Fibroblast of pulmonary artery (primary cell): Measurements from ENCODE around the gene NOS1AP.

Source experiments
- DNase-seq: peaks from one replicate; pipeline ENCODE4 v3.0.0-alpha.2; 2010; ENCODE audit warnings: low read depth
- H3K4me3 ChIP-seq: replicated peaks from 2 replicates; pipeline ENCODE4 v1.5.1; 2011; ENCODE audit warnings: low read depth, mild to moderate bottlenecking, control low read depth, low read length, moderate library complexity
- TF ChIP-seq, protein P1 (sequence below): IDR thresholded peaks from 2 replicates; pipeline ENCODE4 v1.5.1; 2011; ENCODE audit warnings: mild to moderate bottlenecking, control low read depth, low read length, inconsistent platforms; ENCODE audit errors: missing control alignments

Gene NOS1AP

DNA sequence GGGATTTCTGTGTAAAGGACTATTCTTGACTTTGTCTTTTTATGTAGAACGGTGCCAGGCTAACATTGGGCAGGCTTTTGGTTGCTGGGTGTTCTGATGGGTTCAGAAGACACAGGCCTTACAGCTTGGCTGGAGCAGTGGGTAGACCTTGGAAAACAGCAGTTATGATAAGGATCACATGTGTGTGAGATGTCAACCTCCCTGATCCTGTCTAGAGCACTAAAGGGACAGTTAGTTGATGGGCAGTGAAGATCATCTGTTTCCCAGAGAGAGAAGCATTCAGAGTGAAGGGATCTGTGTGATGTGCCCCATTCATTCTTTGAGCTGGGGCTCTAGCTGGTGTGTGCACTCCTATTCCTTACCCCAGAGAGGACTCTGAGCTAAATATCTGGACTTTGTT is 88.0 kb downstream of the NOS1AP start:
- no peak overlapping the region for H3K4me3 ChIP-seq
- TF ChIP-seq, protein P1, sequence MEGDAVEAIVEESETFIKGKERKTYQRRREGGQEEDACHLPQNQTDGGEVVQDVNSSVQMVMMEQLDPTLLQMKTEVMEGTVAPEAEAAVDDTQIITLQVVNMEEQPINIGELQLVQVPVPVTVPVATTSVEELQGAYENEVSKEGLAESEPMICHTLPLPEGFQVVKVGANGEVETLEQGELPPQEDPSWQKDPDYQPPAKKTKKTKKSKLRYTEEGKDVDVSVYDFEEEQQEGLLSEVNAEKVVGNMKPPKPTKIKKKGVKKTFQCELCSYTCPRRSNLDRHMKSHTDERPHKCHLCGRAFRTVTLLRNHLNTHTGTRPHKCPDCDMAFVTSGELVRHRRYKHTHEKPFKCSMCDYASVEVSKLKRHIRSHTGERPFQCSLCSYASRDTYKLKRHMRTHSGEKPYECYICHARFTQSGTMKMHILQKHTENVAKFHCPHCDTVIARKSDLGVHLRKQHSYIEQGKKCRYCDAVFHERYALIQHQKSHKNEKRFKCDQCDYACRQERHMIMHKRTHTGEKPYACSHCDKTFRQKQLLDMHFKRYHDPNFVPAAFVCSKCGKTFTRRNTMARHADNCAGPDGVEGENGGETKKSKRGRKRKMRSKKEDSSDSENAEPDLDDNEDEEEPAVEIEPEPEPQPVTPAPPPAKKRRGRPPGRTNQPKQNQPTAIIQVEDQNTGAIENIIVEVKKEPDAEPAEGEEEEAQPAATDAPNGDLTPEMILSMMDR: no peak
- no peak for DNase-seq

DNA sequence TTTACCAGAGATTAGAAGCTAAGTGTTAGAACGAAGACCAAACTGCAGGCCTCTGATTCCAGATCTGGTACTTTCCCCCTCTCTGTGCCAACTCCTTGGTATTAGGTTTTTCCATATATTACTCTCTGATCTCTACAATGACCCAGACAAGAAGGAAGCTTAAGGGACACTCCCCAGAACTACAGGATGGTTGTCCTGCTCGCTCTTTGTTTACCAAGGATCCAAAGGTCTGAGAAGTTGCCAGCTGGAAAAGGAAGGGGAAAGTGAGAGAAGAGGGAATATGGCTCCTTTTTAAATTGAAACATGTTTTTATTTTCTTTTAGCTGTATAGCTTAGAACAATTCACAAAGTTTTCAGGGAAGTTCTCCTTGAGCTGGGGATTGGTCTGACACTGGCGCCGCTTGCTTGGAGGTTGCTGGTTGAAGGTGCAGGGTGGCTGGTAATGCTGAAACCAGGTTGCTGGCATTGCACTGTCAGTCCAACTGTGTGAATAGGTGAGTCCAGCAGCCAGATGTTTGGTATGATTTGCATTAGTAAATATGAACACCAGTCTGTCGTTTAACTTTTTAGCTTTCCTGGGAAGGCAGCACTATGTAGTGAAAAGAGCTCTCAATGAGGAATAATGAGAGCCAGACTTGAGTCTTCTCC is 89.3 kb downstream of the NOS1AP start:
- TF ChIP-seq, protein P1: no peak
- no peak for DNase-seq
- no peak overlapping the region for H3K4me3 ChIP-seq

DNA sequence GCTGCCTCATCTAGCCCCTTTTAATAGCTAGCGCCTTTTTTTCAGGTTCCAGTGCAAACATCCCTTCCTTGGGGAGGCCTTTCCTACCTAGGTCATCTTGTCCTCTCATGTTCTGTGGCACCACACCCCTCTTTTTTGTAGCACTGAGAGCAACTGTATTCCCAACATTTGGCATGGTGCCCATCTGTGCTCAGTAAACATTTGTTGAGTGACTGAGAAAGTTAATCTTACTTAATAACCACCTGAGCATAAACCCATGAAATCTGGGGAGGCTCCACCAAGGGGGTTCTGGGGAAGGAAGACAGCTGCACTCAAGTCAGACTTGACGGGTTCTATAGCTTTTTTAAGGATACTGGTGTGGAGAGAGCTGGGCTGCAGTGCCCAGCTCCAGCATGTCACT is 90.0 kb downstream of the NOS1AP start:
- H3K4me3 ChIP-seq: no peak overlapping the region
- DNase-seq: no peak
- TF ChIP-seq, protein P1: no peak

DNA sequence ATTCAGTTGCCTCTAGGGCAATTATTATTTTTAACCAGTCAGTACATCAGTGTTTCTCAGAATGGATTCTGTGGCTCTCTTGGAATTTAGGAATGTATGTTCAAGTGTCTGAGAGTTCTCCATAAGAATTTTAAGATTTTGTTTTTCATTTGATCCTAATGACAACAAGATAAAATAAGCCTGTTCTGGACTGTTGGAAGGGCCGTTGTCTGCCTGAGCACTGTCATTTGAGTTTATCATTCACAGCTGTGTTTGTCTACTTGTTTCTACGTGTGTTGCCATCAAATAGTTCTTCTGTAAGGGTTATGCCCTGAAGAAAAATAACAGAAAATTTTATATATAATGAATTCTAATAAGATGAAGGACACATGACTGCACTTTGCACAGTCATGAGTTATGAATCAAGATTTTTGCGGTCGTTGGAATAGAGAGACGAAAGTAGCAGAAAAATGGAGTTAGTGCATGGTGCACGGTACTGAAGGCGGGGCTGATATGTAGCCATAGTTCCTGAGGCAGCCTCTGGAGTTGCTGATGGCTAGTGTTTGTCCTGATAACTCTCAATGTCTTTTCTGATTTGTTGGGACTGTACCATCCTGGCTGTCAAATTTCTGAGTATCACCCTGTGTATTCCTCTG is 92.5 kb downstream of the NOS1AP start:
- TF ChIP-seq, protein P1: no peak
- H3K4me3 ChIP-seq: no peak overlapping the region
- DNase-seq: no peak

DNA sequence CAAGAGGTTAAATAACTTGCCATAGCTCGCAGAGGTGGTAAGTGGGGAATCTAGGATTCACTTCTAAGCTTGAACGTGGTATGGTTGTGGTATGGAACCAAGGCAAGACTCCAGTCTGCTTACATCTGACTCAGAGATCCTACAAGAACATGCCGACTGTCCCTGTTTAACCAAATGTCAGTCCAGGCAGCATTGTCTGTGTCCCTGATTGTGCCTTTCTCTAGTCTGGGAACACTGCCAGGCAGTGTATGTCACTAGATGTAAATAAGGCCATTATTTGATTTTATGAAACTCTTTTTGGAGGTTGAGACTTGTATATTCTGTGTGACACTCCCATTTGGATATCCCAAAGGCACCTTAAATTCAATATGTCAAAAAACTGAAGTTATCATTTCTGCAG is 96.0 kb downstream of the NOS1AP start:
- no peak for DNase-seq
- H3K4me3 ChIP-seq: no peak overlapping the region
- TF ChIP-seq, protein P1: no peak

DNA sequence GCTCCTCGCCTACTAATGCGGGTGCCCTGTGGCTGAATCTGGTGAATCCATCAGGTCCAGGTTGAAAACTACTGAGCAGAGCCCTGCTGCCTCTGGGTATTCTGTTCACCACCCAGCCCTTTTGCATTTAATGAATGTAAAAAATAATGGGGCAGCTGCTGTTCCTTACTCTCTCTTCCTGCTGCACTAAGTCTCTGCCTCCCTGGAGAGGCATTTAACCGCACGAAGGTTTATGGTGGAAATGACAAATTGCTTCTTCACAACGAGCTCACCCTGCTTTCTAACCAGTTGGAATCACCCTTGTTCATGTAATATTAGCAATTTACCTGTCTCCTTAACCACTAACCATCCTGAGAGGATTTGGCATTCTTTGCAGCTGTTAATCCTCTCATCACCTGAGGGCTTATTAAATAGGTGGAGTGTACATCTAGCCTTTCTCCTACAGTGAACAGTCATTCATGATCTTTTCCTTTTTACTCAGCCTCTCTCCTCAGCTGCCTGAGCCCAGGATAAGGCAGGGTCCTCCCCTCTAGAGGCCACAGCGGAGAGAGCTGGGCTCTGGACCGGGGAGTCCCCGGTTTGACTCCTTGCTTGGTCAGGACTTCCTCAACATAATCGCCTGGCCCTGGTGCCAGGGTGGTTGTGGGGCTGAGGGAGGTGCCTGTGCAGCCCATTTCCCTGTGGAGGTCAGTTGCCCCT is 97.6 kb downstream of the NOS1AP start:
- no peak for DNase-seq
- no peak overlapping the region for H3K4me3 ChIP-seq
- TF ChIP-seq, protein P1: no peak
